MM.1S (cell line): ENCODE data around the gene SAMD4A.

Experiments used
- DNase-seq: peaks from one replicate; pipeline ENCODE4 v3.0.0-alpha.2; 2015
- H2AFZ ChIP-seq: fragments of 300-600 bp; sonication (generic); 2 replicates; pipeline ENCODE4 v1.6.0; 2016; ENCODE audit warnings: antibody characterized with exemption, low read length
- H3F3A ChIP-seq: fragments of 300-600 bp; sonication (generic); 2 replicates; pipeline ENCODE4 v1.6.1; 2016; ENCODE audit warnings: mild to moderate bottlenecking, antibody characterized with exemption, low read length, moderate library complexity, mixed read lengths; ENCODE audit not compliant: insufficient read depth
- H3K27ac ChIP-seq: fragments of 300-600 bp; sonication (generic); 2 replicates; pipeline ENCODE4 v1.5.1; 2016; ENCODE audit warnings: mild to moderate bottlenecking, low read length
- H3K27me3 ChIP-seq: fragments of 300-600 bp; sonication (generic); replicated peaks from 2 replicates; pipeline ENCODE4 v1.6.0; 2016; ENCODE audit warnings: low read length; ENCODE audit not compliant: insufficient read depth
- H3K36me3 ChIP-seq: fragments of 300-600 bp; sonication (generic); replicated peaks from 2 replicates; pipeline ENCODE4 v1.6.1; 2016; ENCODE audit warnings: mild to moderate bottlenecking, low read length, mixed read lengths; ENCODE audit not compliant: insufficient read depth
- H3K4me1 ChIP-seq: fragments of 300-600 bp; sonication (generic); 2 replicates; pipeline ENCODE4 v1.6.1; 2016; ENCODE audit warnings: low read length, mixed read lengths
- H3K4me2 ChIP-seq: fragments of 300-600 bp; sonication (generic); 2 replicates; pipeline ENCODE4 v1.6.0; 2016; ENCODE audit warnings: low read depth, low read length
- H3K4me3 ChIP-seq: fragments of 300-600 bp; sonication (generic); 2 replicates; pipeline ENCODE4 v1.5.1; 2016; ENCODE audit warnings: low read length, mixed read lengths
- H3K79me2 ChIP-seq: fragments of 300-600 bp; sonication (generic); 2 replicates; pipeline ENCODE4 v1.6.1; 2016; ENCODE audit warnings: mixed run types, low read length, mixed read lengths
- H3K9ac ChIP-seq: fragments of 300-600 bp; sonication (generic); 2 replicates; pipeline ENCODE4 v1.6.1; 2016; ENCODE audit warnings: low read length, mixed read lengths
- H3K9me2 ChIP-seq: fragments of 300-600 bp; sonication (generic); replicated peaks from 2 replicates; pipeline ENCODE4 v1.6.1; 2016; ENCODE audit warnings: mild to moderate bottlenecking, low read length, mixed read lengths; ENCODE audit not compliant: insufficient read depth
- H3K9me3 ChIP-seq: fragments of 300-600 bp; sonication (generic); replicated peaks from 2 replicates; pipeline ENCODE4 v1.6.1; 2016; ENCODE audit warnings: mild to moderate bottlenecking, low read length, mixed read lengths; ENCODE audit not compliant: insufficient read depth
- H4K20me1 ChIP-seq: fragments of 300-600 bp; sonication (generic); 2 replicates; pipeline ENCODE4 v1.6.1; 2016; ENCODE audit warnings: mild to moderate bottlenecking, low read length, moderate library complexity, mixed read lengths; ENCODE audit not compliant: insufficient read depth
- EZH2 ChIP-seq: fragments of 300-600 bp; sonication (generic); optimal IDR thresholded peaks from 2 replicates; pipeline ENCODE3; 2017; ENCODE audit warnings: low read depth, mild to moderate bottlenecking, antibody characterized with exemption, low read length, mixed read lengths
- EZH2phosphoT487 ChIP-seq: fragments of 300-600 bp; sonication (generic); IDR thresholded peaks from 2 replicates; pipeline ENCODE4 v1.6.1; 2018; ENCODE audit warnings: antibody characterized with exemption, low read length
- TF ChIP-seq, protein P1 (sequence below): fragments of 300-600 bp; sonication (generic); IDR thresholded peaks from 2 replicates; pipeline ENCODE4 v1.5.1; 2016; ENCODE audit warnings: antibody characterized with exemption, low read length, mixed read lengths

Gene SAMD4A

DNA sequence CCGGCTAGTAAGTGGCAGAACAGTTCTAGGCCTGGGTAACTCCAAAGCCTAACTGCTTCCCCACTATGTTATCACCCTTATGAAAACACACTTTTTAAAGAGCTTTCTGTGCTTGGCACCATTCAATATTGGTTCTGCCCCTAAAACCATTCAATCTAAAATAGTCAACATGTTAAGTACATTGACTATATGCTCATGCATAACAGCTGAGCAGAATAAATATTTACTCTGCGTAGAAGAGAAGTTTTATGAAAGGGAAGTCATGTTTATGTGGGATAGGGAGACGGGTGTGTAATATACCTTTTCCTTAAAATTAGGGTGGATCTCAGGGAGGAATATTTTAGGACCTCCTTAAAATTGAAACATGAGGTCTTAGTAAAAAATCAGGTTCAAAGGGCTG is 80.5 kb downstream of the SAMD4A start:
- no peaks in the 10 kb centered on the region for H3K4me1 ChIP-seq
- no peaks in the 10 kb centered on the region for H3K9me2 ChIP-seq
- H3K27ac ChIP-seq: no peak overlapping the region
- DNase-seq: no peak
- H2AFZ ChIP-seq: no peak overlapping the region
- H3K36me3 ChIP-seq: no peaks in the 10 kb centered on the region
- H3K79me2 ChIP-seq: no peaks in the 10 kb centered on the region
- H3K4me2 ChIP-seq: no peak overlapping the region
- no peaks in the 10 kb centered on the region for H3K27me3 ChIP-seq
- H3F3A ChIP-seq: no peaks in the 10 kb centered on the region
- no peaks in the 10 kb centered on the region for H3K9me3 ChIP-seq
- H3K4me3 ChIP-seq: no peak overlapping the region
- H4K20me1 ChIP-seq: no peaks in the 10 kb centered on the region
- TF ChIP-seq, protein P1, sequence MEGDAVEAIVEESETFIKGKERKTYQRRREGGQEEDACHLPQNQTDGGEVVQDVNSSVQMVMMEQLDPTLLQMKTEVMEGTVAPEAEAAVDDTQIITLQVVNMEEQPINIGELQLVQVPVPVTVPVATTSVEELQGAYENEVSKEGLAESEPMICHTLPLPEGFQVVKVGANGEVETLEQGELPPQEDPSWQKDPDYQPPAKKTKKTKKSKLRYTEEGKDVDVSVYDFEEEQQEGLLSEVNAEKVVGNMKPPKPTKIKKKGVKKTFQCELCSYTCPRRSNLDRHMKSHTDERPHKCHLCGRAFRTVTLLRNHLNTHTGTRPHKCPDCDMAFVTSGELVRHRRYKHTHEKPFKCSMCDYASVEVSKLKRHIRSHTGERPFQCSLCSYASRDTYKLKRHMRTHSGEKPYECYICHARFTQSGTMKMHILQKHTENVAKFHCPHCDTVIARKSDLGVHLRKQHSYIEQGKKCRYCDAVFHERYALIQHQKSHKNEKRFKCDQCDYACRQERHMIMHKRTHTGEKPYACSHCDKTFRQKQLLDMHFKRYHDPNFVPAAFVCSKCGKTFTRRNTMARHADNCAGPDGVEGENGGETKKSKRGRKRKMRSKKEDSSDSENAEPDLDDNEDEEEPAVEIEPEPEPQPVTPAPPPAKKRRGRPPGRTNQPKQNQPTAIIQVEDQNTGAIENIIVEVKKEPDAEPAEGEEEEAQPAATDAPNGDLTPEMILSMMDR: no peak
- TF ChIP-seq EZH2 (no peak), EZH2phosphoT487 (no peak)
- H3K9ac ChIP-seq: no peak overlapping the region

DNA sequence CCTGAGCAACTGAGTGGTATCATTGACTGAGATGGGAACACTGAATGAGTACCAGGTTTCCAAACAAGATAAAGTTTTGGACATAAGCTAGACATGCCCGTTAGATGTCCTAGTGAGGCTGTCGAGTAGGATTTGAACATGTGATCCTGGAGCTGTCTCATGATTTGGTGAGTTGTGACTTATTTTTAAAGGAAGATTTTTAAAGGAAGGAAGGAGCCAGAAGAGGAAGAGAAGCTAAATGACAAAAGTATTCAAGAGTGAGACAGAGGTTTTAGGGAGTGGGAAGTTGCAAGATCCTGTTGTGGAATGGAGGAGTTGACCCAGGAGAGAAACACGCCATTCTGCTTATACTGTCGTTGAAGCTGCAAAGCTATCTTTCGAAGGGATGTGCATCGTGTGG is 82.1 kb downstream of the SAMD4A start:
- Histone ChIP-seq H3K36me3 (no peaks in the 10 kb centered on the region), H3K9me2 (no peaks in the 10 kb centered on the region), H3K4me1 (no peaks in the 10 kb centered on the region), H3K79me2 (no peaks in the 10 kb centered on the region), H2AFZ (no peak overlapping the region), H3K27me3 (no peaks in the 10 kb centered on the region), H3K27ac (no peak overlapping the region), H3K9me3 (no peaks in the 10 kb centered on the region), H3F3A (no peaks in the 10 kb centered on the region), H3K4me3 (no peak overlapping the region), H3K4me2 (no peak overlapping the region), H4K20me1 (no peaks in the 10 kb centered on the region), H3K9ac (no peak overlapping the region)
- TF ChIP-seq EZH2phosphoT487 (no peak), EZH2 (no peak)
- TF ChIP-seq, protein P1: no peak
- no peak for DNase-seq

DNA sequence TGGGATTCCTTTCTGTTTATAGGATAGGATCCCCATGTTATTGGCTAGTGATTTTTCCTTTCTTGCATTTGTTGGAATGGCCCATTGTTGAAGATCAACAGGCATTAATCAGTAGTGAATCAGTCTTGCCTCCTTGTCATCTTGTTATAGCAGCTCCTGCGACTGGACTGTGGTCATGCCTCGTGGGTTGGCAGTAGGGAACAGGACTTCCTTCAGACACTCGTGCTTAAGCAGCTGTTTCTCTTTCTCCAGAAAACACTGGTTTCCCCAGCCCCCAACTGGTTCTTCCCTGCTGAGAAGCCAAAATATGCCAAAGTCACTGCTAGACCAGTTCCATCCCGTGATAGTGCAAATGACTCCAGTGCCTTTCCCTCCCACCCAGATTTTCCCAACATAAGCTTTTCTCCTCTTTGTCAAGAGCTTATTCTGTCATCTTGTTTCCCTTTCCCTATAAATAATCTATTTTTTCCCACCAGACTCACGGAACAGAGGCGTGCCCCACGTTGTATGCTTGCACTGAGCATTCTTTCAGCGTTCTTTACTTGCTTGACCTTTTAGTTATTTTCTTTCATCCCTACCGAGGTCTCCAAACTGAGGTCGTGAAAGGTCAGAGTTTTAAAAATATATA is 83.5 kb downstream of the SAMD4A start:
- TF ChIP-seq, protein P1: no peak
- TF ChIP-seq EZH2 (no peak), EZH2phosphoT487 (no peak)
- Histone ChIP-seq H3K4me2 (no peak overlapping the region), H3K9ac (no peak overlapping the region), H3K79me2 (no peaks in the 10 kb centered on the region), H3K4me1 (no peaks in the 10 kb centered on the region), H3K9me2 (no peaks in the 10 kb centered on the region), H2AFZ (no peak overlapping the region), H3K27me3 (no peaks in the 10 kb centered on the region), H3K27ac (no peak overlapping the region), H3K36me3 (no peaks in the 10 kb centered on the region), H3K9me3 (no peaks in the 10 kb centered on the region), H3K4me3 (no peak overlapping the region), H4K20me1 (no peaks in the 10 kb centered on the region), H3F3A (no peaks in the 10 kb centered on the region)
- no peak for DNase-seq
